IMR-90 (cell line): Measurements from ENCODE around the gene KCNH5. TPM values are rescaled to one million over a fixed set of nuclear protein-coding genes. Genes with fewer than 3 reads are reported as not detected.

Source experiments
- ATAC-seq: fragments of 200-7000 bp; cut with Tn5 transposase; 2 replicates; pipeline ENCODE4 v1.9.1; 2020; ENCODE audit warnings: low read depth, mild to moderate bottlenecking, moderate library complexity
- BruUV-seq: library from RNA; stranded (reverse); fragments of 400-500 nt; replicated peaks from 2 replicates; lab custom pipeline; 2021; lab: Mats Ljungman, UMichigan
- CTCF ChIA-PET: fragments of 300-600 bp; formaldehyde crosslinking; extraction: SDS; loops from one replicate; lab custom pipeline; 2021; ENCODE audit warnings: antibody characterized with exemption; lab: Yijun Ruan, JAX
- POLR2A ChIA-PET: fragments of 300-600 bp; sonication (Branson Sonifier 250); formaldehyde crosslinking; loops from one replicate; lab custom pipeline; 2022; ENCODE audit warnings: antibody characterized with exemption; ENCODE audit not compliant: unreplicated experiment; lab: Charles Lee
- DNase-seq: peaks from one replicate; pipeline ENCODE4 v3.0.0; 2013
- H2AFZ ChIP-seq: replicated peaks from 2 replicates; pipeline ENCODE3; 2013; ENCODE audit warnings: low read length, mild to moderate bottlenecking; ENCODE audit not compliant: poor library complexity
- H2AK5ac ChIP-seq: 2 replicates; pipeline ENCODE4 v1.6.1; 2013; ENCODE audit warnings: low read depth, low read length, inconsistent platforms
- H2AK9ac ChIP-seq: replicated peaks from 2 replicates; pipeline ENCODE3; 2013; ENCODE audit warnings: mild to moderate bottlenecking, low read depth, low read length, moderate library complexity; ENCODE audit not compliant: poor library complexity
- H2BK120ac ChIP-seq: 2 replicates; pipeline ENCODE4 v1.6.1; 2013; ENCODE audit warnings: low read depth, low read length, inconsistent platforms
- H2BK15ac ChIP-seq: 3 replicates; pipeline ENCODE4 v1.6.1; 2013; ENCODE audit warnings: low read depth, low read length, inconsistent platforms
- H2BK20ac ChIP-seq: 2 replicates; pipeline ENCODE4 v1.6.1; 2013; ENCODE audit warnings: low read depth, mild to moderate bottlenecking, inconsistent platforms, low read length, moderate library complexity
- H2BK5ac ChIP-seq: 2 replicates; pipeline ENCODE4 v1.6.1; 2013; ENCODE audit warnings: mild to moderate bottlenecking, low read depth, low read length, inconsistent platforms; ENCODE audit not compliant: poor library complexity, severe bottlenecking
- H3K14ac ChIP-seq: replicated peaks from 2 replicates; pipeline ENCODE4 v1.6.1; 2013; ENCODE audit warnings: low read depth, low read length, inconsistent platforms
- H3K18ac ChIP-seq: 2 replicates; pipeline ENCODE4 v1.6.1; 2013; ENCODE audit warnings: low read depth, low read length, control low read depth
- H3K23ac ChIP-seq: 2 replicates; pipeline ENCODE4 v1.6.1; 2013; ENCODE audit warnings: low read depth, low read length, inconsistent platforms
- H3K27ac ChIP-seq: 2 replicates; pipeline ENCODE4 v1.5.1; 2013; ENCODE audit warnings: mild to moderate bottlenecking, control low read depth, low read length; ENCODE audit not compliant: insufficient read depth
- H3K27me3 ChIP-seq: 2 replicates; pipeline ENCODE4 v1.6.1; 2013; ENCODE audit warnings: low read length; ENCODE audit not compliant: control insufficient read depth, insufficient read depth
- H3K36me3 ChIP-seq: 2 replicates; pipeline ENCODE4 v1.6.1; 2013; ENCODE audit warnings: low read length, mixed read lengths; ENCODE audit not compliant: control insufficient read depth, insufficient read depth
- H3K4ac ChIP-seq: 2 replicates; pipeline ENCODE4 v1.6.1; 2013; ENCODE audit warnings: low read depth, low read length, inconsistent platforms
- H3K4me1 ChIP-seq: 2 replicates; pipeline ENCODE4 v1.6.1; 2013; ENCODE audit warnings: low read length, mixed read lengths; ENCODE audit not compliant: control insufficient read depth, insufficient read depth
- H3K4me2 ChIP-seq: 2 replicates; pipeline ENCODE4 v1.6.1; 2013; ENCODE audit warnings: low read depth, mild to moderate bottlenecking, control low read depth, low read length, moderate library complexity
- H3K4me3 ChIP-seq: 2 replicates; pipeline ENCODE4 v1.5.1; 2013; ENCODE audit warnings: low read depth, mild to moderate bottlenecking, control low read depth, low read length, moderate library complexity; ENCODE audit not compliant: insufficient read depth
- H3K56ac ChIP-seq: 2 replicates; pipeline ENCODE4 v1.6.1; 2013; ENCODE audit warnings: low read length, inconsistent platforms; ENCODE audit not compliant: insufficient read depth; ENCODE audit errors: extremely low read depth
- H3K79me1 ChIP-seq, 2 experiments: 2 replicates each; pipeline ENCODE4 v1.6.1; 2013; ENCODE audit warnings: low read length in 2 of 2, inconsistent platforms in 1 of 2, low read depth in 1 of 2
- H3K9ac ChIP-seq: 2 replicates; pipeline ENCODE4 v1.6.1; 2013; ENCODE audit warnings: low read depth, low read length, control low read depth
- H3K9me1 ChIP-seq: 2 replicates; pipeline ENCODE4 v1.6.1; 2013; ENCODE audit warnings: low read length, inconsistent platforms; ENCODE audit not compliant: insufficient read depth
- H3K9me3 ChIP-seq: 2 replicates; pipeline ENCODE4 v1.6.1; 2013; ENCODE audit warnings: low read length; ENCODE audit not compliant: control insufficient read depth, insufficient read depth
- H4K20me1 ChIP-seq: 2 replicates; pipeline ENCODE4 v1.6.1; 2013; ENCODE audit warnings: low read length, inconsistent platforms; ENCODE audit not compliant: insufficient read depth
- H4K5ac ChIP-seq: 2 replicates; pipeline ENCODE4 v1.6.1; 2013; ENCODE audit warnings: mild to moderate bottlenecking, low read depth, low read length, control low read depth
- H4K8ac ChIP-seq, 2 experiments: 2 replicates each; pipeline ENCODE4 v1.6.1; 2013; ENCODE audit warnings: low read depth in 2 of 2, low read length in 2 of 2, control low read depth in 1 of 2, inconsistent platforms in 1 of 2
- H4K91ac ChIP-seq: 2 replicates; pipeline ENCODE4 v1.6.1; 2013; ENCODE audit warnings: low read depth, low read length, inconsistent platforms; ENCODE audit not compliant: insufficient read depth
- BHLHE40 ChIP-seq: fragments of 150-350 bp; IDR thresholded peaks from 2 replicates; pipeline ENCODE4 v1.6.1; 2016; ENCODE audit warnings: mild to moderate bottlenecking, low read depth, low read length
- CEBPB ChIP-seq: IDR thresholded peaks from 2 replicates; pipeline ENCODE4 v1.6.1; 2012; ENCODE audit warnings: low read depth, low read length, improper control_type of control experiment
- MAFK ChIP-seq: IDR thresholded peaks from 2 replicates; pipeline ENCODE4 v1.6.1; 2012; ENCODE audit warnings: low read depth, low read length, improper control_type of control experiment
- MAZ ChIP-seq: IDR thresholded peaks from 2 replicates; pipeline ENCODE4 v1.6.1; 2012; ENCODE audit warnings: low read depth, mild to moderate bottlenecking, low read length, improper control_type of control experiment, moderate library complexity, borderline replicate concordance
- MXI1 ChIP-seq: IDR thresholded peaks from 2 replicates; pipeline ENCODE4 v1.6.1; 2012; ENCODE audit warnings: low read depth, mild to moderate bottlenecking, low read length, moderate library complexity, borderline replicate concordance
- POLR2A ChIP-seq: IDR thresholded peaks from 2 replicates; pipeline ENCODE4 v1.6.1; 2012; ENCODE audit warnings: mild to moderate bottlenecking, low read depth, low read length
- RAD21 ChIP-seq: IDR thresholded peaks from 2 replicates; pipeline ENCODE4 v1.6.1; 2012; ENCODE audit warnings: low read length, improper control_type of control experiment
- RCOR1 ChIP-seq: IDR thresholded peaks from 2 replicates; pipeline ENCODE4 v1.6.1; 2012; ENCODE audit warnings: mild to moderate bottlenecking, low read length, improper control_type of control experiment; ENCODE audit not compliant: insufficient replicate concordance
- RFX5 ChIP-seq: IDR thresholded peaks from 2 replicates; pipeline ENCODE4 v1.8.0; 2012; ENCODE audit warnings: low read depth, mild to moderate bottlenecking, low read length, moderate library complexity
- SMC3 ChIP-seq: fragments of 150-350 bp; IDR thresholded peaks from 2 replicates; pipeline ENCODE4 v1.6.1; 2016; ENCODE audit warnings: low read depth, mild to moderate bottlenecking, antibody characterized with exemption, low read length, moderate library complexity
- USF2 ChIP-seq: fragments of 150-350 bp; IDR thresholded peaks from 2 replicates; pipeline ENCODE4 v1.6.1; 2017; ENCODE audit warnings: mild to moderate bottlenecking, antibody characterized with exemption, low read length, low read depth
- WGBS, 2 experiments: methylation state at CpG; one replicate each; pipeline versions ENCODE4 v1.1.5 to v1.1.7; 2013; ENCODE audit warnings: missing lambda C conversion rate in 2 of 2; ENCODE audit not compliant: insufficient read length in 1 of 2; ENCODE audit errors: extremely low coverage in 2 of 2; 5-methylcytosine and 5-hydroxymethylcytosine counted together
- dilution Hi-C: fragments of 300-500 bp; cut with HindIII; formaldehyde crosslinking; loops from one replicate; pipeline ENCODE4 v1.14.3; 2018; ENCODE audit warnings: low sequenced_read_pairs; ENCODE audit not compliant: unreplicated experiment
- in situ Hi-C: fragments of 300-500 bp; cut with MboI; formaldehyde crosslinking; loops from 3 replicates; pipeline ENCODE4 v1.14.3; 2019; ENCODE audit warnings: low sequenced_read_pairs, inconsistent platforms, mixed read lengths
- intact Hi-C: fragments of 100-400 bp; cut with micrococcal nuclease; formaldehyde crosslinking; loops from 2 replicates; pipeline ENCODE4 v1.10.0; 2022
- polyA plus RNA-seq, 3 experiments: library from polyadenylated mRNA; depleted of rRNA; stranded (reverse); fragments of >200 nt; gene quantifications; 2 replicates each; pipeline ENCODE4 v1.2.3, GENCODE V29; 2012; ENCODE audit warnings: low replicate concordance in 1 of 3
- total RNA-seq: library from RNA; depleted of rRNA; stranded (reverse); fragments of >200 nt; gene quantifications from 2 replicates; pipeline ENCODE4 v1.2.3, GENCODE V29; 2012

Gene KCNH5
- total and polyA plus RNA-seq, 2 of the 4 experiments (the other 2 are of a cell fraction) = under 0.01 to 0.03 TPM

- no peak overlapping the region for H2BK20ac ChIP-seq
- no peaks in the 10 kb centered on the region; the same call in 1 of the 2 replicates for H3K27me3 ChIP-seq
- ATAC-seq (no peak), DNase-seq (no peak)
- no peaks in the 10 kb centered on the region for H3K9me1 ChIP-seq
- H2AK9ac ChIP-seq = no peak overlapping the region
- intact Hi-C loops = no loop called here
- H2BK15ac ChIP-seq = no peak overlapping the region
- no peak overlapping the region for H3K56ac ChIP-seq
- H3K4me1 ChIP-seq = no peaks in the 10 kb centered on the region
- ChIA-PET CTCF (no interaction called here), POLR2A (no interaction called here)
- peaks cover 1% of the 10 kb centered on the region; the same call in 1 of the 2 replicates for H3K9me3 ChIP-seq
- no peak overlapping the region for H3K9ac ChIP-seq
- H2BK5ac ChIP-seq = no peak overlapping the region
- no TSS peak for BruUV-seq
- in situ Hi-C loops = no loop called here
- H3K27ac ChIP-seq = no peak overlapping the region
- dilution Hi-C loops = no loop called here
- H4K5ac ChIP-seq = no peak overlapping the region
- H3K4me3 ChIP-seq = no peak overlapping the region
- TF ChIP-seq BHLHE40 (no peak), RFX5 (no peak), USF2 (no peak), MAZ (no peak), POLR2A (no peak), RAD21 (no peak), SMC3 (no peak), MAFK (no peak), RCOR1 (no peak), CEBPB (no peak), MXI1 (no peak)
- no peak overlapping the region for H4K8ac ChIP-seq
- H3K36me3 ChIP-seq = no peaks in the 10 kb centered on the region
- no peak overlapping the region for H2AK5ac ChIP-seq
- no peaks in the 10 kb centered on the region for H4K20me1 ChIP-seq
- no peak overlapping the region for H4K91ac ChIP-seq
- H3K79me1 ChIP-seq = no peaks in the 10 kb centered on the region
- H3K4ac ChIP-seq = no peak overlapping the region
- no peak overlapping the region for H2AFZ ChIP-seq
- H2BK120ac ChIP-seq = no peak overlapping the region
- WGBS, 2 experiments = no CpG with 5 or more reads among the region's 1 CpG
- no peak overlapping the region for H3K14ac ChIP-seq
- H3K23ac ChIP-seq = no peak overlapping the region
- H3K18ac ChIP-seq = no peak overlapping the region
- H3K4me2 ChIP-seq = no peak overlapping the region
These were observed 10.4 kb upstream of the KCNH5 start for GRCh38 chr14:63055631-63056030.
